IPS-18c (cell line): Measurements from ENCODE around the gene TAF6.
"Not testable (repeated sequence)": the region's sequence is repeated elsewhere in the genome, so short reads cannot be mapped to it uniquely, and the experiment has no call there.

Experiments
- H3K4me3 ChIP-seq: 2 replicates; pipeline ENCODE4 v1.7.0; 2013; ENCODE audit warnings: low read depth, mild to moderate bottlenecking, low read length, moderate library complexity; ENCODE audit not compliant: insufficient read depth
- H3K9me3 ChIP-seq: one replicate; pipeline ENCODE4 v1.6.1; 2013; ENCODE audit warnings: mild to moderate bottlenecking, low read length, moderate library complexity; ENCODE audit not compliant: control insufficient read depth, insufficient read depth

TAF6 gene

DNA sequence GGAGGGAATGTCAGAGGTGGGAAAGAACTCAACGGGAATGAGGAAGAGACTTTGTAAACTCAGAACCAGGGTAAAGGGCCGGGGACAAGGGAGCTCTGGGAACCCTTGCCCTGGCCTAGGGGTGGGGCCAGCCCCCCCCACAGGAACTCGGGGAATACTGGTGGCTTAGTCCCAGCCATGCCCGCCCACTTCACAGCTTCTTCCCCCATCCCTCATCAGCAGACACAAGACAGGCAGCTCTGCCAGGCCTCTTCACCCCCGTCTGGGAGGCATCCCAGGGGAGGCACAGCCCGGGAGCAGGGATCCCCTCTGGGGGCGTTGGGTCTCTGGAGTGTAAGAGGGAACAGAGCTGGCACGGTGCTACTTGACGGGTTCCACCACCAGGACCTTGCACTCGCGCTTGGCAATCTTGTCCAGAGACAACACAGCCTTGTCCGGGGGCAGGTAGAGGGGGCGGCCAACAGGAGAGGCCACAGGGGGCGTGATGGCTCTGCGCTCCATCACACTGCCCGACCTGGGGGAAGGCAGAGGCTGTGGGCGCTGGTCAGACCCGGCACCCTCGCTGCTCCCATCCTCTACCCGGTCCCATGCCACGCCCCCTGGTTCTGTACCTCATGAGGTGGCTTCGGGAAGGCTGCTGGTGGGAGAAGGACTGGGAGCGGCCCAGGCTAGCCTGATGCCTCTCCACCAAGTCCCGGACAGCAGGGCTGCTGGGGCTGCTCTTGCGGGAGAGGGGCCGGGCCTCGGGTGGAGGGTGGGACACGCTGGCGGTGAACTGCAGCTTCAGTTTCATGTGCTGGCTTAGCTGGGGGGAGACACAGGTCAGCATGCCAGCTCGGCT lies 35.7 kb upstream of the TAF6 start:
- peaks cover 2% of the 10 kb centered on the region for H3K9me3 ChIP-seq

DNA sequence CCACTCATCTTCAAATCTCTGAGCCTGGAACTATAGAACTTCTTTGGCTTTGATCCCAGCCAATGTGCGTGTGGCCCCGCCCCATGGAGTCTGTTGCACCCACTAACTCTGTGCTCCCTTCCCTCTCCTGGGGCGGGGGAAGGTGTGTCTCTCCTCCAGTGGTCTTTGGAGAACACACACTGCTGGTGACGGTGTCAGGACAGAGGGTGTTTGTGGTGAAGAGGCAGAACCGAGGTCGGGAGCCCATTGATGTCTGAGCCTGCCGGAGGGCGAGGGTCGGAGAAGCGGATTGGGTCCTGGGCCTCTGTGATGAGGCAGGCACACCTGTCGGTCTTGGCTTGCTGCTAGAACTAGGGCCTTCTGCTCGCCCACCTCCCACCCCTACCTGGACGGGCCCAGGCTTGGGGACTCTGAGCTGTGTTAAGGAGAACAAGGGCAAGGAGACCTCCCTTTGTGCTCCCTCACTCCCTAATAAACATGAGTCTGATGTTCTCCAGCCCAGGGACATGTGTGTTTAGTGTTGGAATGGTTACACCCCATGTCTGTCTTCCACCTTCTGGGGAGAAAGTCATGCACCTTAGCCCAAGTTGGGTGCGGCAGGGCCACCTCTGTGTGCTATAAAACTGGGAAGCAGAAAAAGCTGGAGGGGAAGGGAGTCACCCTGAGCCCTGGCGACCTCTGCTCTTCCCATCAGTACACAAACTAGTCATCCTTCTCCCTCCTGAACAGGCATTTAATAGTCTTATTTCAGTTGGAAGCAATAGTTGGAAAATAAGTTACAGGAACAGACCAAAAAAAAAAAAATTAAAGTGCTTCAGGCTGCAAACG lies 34.8 kb upstream of the TAF6 start:
- Histone ChIP-seq H3K4me3 (no peak overlapping the region), H3K9me3 (peaks cover 2% of the 10 kb centered on the region)

More for the DNA sequence above, 35.7 kb upstream of the TAF6 start:
- H3K4me3 ChIP-seq, result no peak overlapping the region

DNA sequence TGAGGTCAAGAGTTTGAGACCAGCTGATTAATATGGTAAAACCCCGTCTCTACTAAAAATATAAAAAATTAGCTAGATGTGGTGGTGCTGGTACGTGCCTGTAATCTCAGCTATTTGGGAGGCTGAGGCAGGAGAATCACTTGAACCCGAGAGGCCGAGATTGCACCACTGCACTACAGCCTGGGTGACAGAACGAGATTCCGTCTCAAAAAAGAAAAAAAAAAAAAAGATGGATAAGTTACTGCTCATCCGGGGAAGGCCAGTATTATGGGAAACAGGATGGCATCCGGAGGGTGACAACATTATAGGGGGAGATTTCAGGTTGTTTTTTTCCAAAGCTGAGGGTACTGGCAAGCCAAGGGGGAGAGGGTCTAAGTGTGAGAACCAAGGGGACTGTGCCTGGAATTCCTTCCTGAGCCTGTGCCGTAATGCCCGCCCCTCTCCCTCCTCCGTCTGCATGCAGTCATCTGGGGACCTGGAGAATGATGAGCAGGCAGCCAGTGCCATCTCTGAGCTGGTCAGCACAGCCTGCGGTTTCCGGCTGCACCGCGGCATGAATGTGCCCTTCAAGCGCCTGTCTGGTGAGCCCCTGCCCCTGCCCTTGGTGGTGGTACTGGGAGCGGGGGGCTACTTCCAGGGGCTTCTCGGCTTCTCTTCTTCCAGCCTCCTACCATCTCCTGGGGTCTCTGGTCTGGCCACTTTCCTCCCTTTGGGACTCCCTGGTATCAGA lies 33.9 kb upstream of the TAF6 start:
- peaks cover 2% of the 10 kb centered on the region for H3K9me3 ChIP-seq
- H3K4me3 ChIP-seq, result no peak overlapping the region

DNA sequence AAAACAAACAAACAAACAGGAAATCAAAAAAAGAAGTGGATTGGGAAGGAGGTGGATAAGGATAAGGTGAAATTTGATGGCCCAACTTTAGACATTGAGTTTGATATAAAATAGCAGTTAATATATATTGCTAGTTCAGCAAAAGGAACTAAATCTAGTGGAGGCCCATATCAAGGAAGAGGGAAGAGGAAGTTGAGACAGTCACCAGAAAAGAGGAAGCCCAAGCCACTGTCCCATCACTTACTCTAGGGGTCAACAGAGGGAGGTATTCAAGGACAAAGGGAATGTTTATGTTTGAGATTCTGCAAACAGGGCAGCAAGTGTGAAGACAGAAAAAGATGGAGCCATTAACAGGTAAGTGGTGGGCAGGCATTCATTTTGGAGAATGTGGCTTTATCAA lies 33.2 kb upstream of the TAF6 start:
- no peak overlapping the region for H3K4me3 ChIP-seq
- peaks cover 2% of the 10 kb centered on the region for H3K9me3 ChIP-seq

DNA sequence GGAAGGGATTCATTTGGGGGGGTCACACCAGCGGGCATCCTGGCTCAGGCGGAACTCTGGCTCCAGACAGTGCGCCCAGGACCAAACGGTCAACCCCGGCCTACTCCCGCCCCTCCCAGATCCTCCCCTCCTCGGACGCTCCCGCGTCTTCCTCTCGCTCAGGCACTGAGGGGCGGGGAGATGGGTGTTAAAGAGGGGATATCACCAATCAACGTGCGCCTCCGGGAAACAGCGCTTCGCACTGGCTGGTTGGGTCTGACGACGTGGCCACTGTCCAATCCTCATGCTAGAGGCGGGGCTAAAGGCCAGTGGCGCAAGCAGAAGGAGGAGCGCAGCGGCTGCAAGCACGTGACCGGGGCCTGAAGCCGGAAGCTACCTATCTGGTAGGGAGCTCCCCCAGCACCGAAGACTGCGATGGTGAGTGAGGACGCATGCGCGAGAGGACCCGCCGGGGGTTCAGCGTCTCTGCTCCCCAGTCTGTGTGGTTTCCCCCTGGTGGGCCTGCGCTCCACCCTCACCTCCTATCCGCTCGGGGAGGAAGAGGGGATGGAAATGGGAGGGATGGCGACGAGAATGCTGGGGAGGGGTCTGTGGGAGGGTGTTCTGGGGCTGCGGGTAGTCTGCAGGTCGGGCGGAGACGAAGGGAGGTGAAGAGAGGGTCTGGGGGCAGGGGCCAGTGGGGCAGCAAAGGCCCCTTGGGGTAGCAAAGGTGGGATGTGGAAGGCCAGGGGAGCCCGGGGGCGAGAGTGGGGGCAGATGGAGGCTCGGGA lies 29.6 kb upstream of the TAF6 start, which contains the start of gene LAMTOR4:
Gene LAMTOR4, plus strand, starts transcription at position 360 of the 770 bp plus-strand sequence. Its CDS starts 55 bp downstream, at position 415.
- Histone ChIP-seq H3K4me3 (peak within 1 kb of the TSS; percentile 95), H3K9me3 (peaks cover 2% of the 10 kb centered on the region)

DNA sequence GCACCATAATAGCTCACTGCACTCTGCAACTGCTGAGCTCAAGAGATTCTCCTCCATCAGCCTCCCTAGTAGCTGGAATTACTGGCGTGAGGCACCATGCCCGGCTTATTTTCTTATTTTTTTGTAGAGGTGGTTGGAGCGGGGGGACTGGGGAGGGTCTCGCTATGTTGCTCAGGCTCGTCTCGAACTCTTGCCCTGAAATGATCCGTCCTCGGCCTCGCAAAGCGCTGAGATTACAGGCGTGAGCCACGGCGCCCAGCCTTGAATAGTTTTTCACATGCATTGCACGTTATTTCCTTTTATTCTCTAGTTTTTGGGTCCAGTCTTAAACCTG lies 29.0 kb upstream of the TAF6 start:
- peaks cover 2% of the 10 kb centered on the region for H3K9me3 ChIP-seq
- peak overlapping the region; percentile 34 for H3K4me3 ChIP-seq

DNA sequence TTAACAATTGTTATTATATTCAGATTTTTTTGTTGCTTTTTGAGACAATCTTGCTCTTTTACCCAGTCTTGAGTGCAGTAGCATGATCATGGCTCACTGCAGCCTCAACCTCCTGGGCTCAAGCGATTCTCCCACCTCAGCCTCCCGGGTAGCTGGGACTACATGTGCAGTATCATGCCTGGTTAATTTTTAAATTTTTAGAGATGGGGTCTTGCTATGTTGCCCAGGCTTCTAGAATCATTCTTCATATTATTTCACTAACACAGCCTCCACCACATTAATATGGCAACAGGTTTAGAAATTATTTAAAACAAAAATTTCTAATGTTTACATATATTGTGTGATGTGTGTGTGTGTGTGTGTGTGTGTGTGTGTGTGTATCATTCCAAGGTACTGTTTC lies 28.1 kb upstream of the TAF6 start:
- peaks cover 2% of the 10 kb centered on the region for H3K9me3 ChIP-seq

DNA sequence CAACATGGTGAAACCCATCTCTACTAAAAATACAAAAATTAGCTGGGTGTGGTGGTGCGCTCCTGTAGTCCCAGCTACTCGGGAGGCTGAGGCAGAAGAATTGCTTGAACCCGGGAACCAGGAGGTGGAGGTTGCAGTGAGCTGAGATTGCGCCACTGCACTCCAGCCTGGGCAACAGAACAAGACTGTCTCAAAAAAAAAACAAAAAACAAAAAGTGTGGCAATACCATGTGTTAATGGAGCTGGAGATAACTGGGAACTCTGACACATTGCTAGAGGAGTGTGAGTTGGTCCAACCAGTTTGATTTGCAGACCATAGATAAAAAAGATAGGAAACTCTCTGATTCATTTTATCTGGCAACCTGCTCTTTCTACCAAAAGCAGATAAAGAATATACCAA lies 27.2 kb upstream of the TAF6 start:
- not testable (repeated sequence) for H3K9me3 ChIP-seq, H3K4me3 ChIP-seq

More for the DNA sequence above, 28.1 kb upstream of the TAF6 start:
- no peak overlapping the region for H3K4me3 ChIP-seq

DNA sequence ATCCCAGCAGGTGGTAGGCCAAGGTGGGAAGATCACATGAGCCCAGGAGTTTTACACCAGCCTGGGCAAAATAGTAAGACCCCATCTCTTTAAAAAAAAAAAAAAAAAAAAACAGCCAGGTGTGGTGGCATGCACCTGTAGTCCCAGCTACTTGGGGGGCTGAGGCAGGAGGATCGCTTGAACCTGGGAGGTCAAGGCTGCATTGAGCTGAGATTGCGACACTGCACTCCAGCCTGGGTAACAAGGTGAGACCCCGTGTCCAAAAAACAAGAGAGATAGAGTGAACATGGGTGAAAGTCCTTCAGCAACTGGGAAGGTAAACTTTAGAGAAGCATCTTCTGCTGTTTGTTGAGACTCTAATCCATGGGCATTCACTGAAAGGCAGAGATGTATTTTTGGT lies 23.3 kb upstream of the TAF6 start:
- H3K9me3 ChIP-seq, result no peaks in the 10 kb centered on the region
- no peak overlapping the region for H3K4me3 ChIP-seq

DNA sequence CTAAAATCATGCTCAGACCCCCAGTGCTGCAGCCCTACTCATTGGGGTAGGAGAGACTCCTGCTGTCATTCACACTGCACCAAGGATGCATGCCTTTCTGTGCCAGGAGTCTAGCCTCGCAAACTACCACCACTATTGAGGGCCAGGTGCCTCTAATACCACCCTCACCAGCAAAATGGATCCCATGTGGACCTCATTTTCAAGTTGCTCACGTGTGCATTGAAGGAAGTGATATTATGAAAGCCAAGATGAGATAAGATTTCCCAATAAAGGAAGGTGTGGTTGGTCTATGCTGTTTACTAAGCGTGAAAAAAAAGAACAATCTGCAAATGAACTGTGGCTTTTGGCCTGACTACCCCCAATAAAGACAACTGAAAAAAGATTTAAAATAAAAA lies 22.4 kb upstream of the TAF6 start:
- no peaks in the 10 kb centered on the region for H3K9me3 ChIP-seq
- no peak overlapping the region for H3K4me3 ChIP-seq

DNA sequence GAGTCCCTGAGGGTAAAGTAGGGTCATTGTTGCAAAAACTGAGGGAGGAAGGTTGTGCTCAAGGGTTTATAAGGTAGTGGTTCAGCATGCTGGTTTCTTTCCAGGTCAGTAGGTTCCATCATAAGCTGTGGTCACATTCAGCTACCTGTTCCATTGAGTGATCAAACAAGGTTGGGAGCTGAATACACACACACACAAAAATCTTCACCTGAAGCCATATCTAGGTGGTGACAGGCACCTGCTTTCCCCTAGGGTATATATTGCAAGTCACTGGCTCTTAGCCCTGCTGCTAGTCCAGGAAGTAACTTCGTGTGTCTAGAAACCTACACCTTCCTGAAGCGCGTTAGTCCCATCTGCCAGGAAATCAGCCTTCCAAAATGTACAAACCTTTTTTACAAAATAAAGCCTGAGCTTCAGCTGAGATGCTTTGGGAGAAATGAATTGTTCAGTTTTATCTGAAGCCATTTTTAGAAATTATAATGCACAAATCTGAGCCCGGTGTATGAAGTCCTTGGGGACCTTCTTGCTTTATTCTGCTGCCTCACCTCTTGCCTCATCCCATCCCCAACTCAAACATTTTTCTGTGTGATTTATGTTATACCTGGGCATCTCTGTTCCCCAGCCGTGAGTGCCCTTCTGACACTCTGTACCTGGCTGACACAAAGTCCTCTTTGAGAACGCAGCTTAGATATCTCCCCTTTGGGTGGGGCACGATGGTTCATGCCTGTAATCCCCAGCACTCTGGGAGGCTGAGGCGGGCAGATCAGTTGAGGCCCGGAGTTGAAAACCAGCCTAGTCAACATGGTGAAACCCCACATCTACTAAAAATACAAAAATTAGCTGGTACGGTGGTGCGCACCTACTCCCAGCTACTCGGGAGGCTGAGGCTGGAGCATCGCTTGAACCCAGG lies 18.9 kb upstream of the TAF6 start:
- no peak overlapping the region for H3K4me3 ChIP-seq
- no peaks in the 10 kb centered on the region for H3K9me3 ChIP-seq

DNA sequence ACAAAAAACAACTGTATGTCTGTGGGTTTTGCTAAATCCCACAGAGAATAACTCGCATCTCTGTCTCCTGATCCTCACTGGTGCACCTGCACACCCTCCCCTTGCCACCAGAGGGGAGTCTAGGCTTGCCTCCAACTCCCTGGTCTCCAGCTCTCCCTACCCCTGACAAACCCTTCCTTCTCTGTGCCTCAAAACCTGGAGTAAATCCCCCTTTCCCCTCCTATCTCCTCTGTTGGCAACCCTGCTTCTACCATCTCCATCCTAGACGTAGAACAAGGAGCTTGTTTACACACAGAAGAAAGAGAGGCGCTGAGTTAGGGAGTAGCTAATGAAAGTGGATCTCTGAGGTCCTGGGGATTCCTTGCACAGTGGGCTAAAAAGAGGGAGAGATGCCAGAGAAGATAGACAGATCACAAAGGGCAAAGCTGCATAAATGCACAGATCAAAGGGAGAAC lies 13.6 kb upstream of the TAF6 start:
- Histone ChIP-seq H3K4me3 (no peak overlapping the region), H3K9me3 (no peaks in the 10 kb centered on the region)

DNA sequence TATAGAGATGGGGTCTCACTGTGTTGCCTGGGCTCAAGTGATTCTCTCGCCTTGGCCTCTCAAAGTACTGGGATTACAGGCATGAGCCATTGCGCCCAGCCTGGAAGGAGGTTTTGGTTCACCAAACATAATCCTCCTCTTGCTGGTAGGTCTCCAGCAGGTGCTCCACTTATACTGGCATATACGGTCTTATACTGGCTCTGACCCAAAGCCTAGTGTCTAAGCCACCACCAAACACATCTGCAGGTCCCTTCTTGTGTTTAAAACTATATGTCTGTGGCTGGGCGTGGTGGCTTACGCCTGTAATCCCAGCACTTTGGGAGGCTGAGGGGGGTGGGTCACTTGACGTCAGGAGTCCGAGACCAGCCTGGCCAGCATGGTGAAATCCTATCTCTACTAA lies 13.0 kb upstream of the TAF6 start:
- Histone ChIP-seq H3K9me3 (no peaks in the 10 kb centered on the region), H3K4me3 (no peak overlapping the region)

DNA sequence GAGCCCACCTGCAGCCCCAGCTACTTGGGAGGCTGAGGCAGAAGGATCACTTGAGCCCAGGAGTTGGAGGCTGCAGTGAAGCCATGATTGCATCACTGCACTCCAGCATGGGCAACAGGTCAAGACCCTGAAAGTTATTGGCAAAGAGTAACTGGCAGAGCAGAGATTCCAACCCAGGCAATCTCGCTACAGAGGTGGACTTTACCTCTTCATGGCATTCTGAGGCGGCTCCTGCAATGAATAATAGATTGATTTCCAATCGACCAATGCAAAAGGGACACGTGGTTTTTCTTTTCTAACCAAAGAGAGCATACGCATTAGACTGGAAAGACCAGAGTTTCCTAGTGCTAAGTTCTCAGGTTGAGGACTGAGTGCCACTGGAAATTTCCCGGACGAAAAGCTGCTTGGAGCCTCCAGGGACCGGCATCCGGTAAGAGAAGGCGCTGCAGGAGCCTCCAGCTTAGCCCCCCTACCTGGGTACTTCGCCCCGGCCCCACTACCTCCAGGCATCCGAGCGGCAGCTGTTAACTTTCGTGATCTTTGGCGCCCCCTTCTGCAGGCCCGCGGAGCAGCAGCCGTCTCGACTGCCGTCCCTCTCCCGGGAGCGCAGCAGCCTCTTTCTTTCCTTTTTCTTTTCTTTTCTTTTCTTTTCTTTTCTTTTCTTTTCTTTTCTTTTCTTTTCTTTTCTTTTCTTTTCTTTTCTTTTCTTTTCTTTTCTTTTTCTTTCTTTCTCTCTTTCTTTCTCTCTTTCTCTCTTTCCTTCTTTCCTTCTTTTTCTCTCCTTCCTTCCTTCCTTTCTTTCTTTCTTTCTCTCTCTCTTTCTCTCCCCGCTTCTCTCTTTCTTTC lies 11.7 kb upstream of the TAF6 start:
- Histone ChIP-seq H3K9me3 (no peaks in the 10 kb centered on the region), H3K4me3 (0 out of 2 replicates have a peak overlapping the region, but pooled peaks have one; percentile 28)

DNA sequence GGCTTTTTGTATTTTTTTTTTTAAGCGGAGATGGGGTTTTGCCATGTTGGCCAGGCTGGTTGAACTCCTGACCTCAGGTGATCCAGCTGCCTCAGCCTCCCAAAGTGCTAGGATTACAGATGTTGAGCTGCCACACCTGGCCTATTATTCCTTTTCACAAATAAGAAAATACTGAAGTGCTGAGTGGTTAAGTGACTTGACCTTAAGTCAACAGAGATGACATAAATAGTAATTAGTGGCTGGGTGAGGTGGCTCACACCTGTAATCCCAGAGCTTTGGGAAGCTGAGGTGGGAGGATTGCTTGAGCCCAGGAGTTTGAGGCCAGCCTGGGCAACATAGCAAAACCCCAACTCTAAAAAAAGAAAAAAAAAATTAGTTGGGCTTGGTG lies 11.1 kb upstream of the TAF6 start:
- not testable (repeated sequence) for H3K9me3 ChIP-seq, H3K4me3 ChIP-seq
